Erythroblast (primary cell): ENCODE data around the gene SYDE2.
A peak's percentile ranks its signal among the peaks of the same experiment; 100 is the strongest.

Experiments
- DNase-seq, 2 experiments: peaks; one replicate each; lab custom pipeline; 2025; lab: John Stamatoyannopoulos, UW
- GATA1 ChIP-seq: IDR thresholded peaks from 2 replicates; pipeline ENCODE4 v1.6.1; 2011; ENCODE audit warnings: low read depth, mild to moderate bottlenecking, control low read depth, low read length, moderate library complexity
- POLR2A ChIP-seq: IDR thresholded peaks from 2 replicates; pipeline ENCODE4 v1.6.1; 2011; ENCODE audit warnings: mild to moderate bottlenecking, low read length

Gene SYDE2

DNA sequence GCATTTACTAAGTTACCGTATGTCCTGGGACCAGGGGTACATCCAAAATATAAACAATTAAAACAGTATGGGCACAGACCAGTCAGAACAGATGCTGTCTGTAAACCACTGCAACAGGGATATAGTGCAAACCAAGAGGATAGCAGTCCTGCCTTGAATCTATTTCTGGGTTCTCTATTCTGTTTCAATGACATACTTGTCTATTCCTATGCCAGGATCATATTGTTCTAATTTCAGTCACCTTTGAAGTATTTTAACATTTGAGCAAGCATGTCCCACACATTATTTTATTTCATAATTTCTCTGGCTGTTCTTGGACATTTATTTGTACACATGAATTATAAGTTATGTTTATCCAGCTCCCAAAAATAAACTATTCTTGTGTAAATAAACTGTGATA is 28.2 kb upstream of the SYDE2 start:
- DNase-seq, result no peak
- TF ChIP-seq POLR2A, result no peak
- TF ChIP-seq GATA1, result no peak

DNA sequence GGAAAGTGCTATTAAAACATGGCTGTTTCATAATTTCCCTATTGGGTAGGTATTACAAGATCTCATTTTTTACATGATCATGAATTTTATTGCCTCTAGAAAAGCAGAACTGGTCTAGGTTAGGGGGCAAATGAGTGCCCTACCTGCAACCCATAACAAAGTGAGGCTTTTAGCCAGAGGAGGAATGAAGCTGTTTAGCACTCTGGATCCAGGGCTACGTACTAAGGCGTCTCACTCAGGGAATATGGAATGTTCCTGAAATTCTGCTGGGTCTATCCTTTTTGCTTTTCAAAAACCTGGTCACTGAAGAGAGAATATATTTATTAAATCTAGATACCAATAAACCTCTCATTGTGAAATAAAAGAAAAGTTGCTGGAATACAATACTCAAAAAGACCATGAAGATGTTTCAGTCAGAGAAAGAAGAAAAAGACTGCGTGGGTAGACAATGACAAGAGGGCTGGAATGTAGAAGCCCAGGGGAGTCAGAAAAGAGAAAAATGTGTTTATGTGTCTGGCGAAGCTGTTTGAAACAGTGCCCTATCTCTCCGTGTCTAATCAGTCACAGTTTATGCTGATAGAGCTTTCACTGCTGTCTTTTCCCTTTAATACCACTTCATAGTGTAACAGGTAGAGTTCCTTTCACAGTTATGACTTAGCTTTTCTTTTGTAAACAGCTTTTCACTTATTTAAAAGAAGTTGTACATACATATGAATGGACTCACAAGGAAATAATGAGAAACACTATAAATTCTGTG is 25.0 kb upstream of the SYDE2 start:
- no peak for TF ChIP-seq POLR2A
- no peak for TF ChIP-seq GATA1
- peak; percentile 7 to 44 for DNase-seq

DNA sequence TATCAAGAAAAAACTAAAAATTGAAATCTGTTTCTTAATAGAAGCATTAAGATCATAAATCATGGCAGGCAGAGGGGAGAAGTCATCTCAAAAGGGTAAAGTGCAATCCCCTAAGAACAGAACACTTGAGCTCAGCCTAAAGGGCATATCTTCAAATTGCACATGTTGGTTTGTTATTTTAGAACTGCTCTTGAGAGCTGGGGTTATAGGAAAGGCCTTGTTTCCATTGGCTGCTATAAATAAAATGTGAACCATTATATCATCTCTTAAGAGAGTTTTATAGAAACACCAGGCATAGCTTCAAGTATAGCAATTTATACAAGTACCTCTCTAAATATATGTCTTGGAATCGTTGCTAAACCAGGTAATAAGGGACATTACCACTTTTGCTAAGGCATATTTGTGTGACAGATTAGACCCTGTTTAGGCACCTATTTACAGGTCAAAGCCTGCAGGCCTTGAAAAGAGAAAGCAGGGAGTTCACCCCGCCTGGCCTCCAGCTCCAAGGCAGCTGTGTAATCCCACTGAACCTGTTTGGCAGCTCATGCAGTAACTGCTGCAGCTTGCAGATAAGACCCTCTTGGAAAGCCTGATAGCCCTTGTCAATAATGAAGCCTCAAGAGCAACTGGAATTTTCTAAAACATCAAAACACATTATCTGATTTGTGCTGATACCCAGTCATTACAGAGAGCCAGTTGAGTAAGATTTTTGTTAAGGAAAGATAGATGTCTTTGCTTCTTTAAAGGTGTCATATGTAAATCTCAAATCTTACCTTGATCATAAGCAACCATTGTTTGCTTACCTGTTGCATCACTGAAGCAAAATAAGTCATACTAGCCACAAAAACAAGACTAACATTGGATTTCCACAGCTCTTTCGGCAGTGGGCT is 24.2 kb upstream of the SYDE2 start:
- peak; percentile 93 to 97 for DNase-seq

DNA sequence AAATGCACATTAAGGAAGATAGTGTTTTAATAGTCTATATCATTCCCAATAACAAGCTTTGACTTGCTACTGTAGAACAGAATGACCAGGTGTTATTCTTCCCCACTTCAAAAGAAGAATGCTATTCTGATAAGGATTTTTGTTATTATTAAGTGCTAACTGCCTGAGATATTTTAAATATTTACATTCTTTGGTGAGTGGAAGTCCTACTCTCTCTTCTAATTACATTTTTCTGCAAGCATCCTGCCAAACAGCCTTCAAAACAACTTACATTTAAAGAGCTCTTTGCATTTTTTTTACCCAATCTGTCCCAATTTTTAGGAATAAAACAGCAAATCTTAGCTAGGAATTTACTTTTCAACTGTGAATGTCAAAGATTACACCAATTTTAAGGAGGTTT is 23.5 kb upstream of the SYDE2 start:
- TF ChIP-seq POLR2A (no peak), GATA1 (no peak)

More for the DNA sequence above, 24.2 kb upstream of the SYDE2 start:
- no peak for TF ChIP-seq POLR2A
- TF ChIP-seq GATA1, result peak; percentile 87

DNA sequence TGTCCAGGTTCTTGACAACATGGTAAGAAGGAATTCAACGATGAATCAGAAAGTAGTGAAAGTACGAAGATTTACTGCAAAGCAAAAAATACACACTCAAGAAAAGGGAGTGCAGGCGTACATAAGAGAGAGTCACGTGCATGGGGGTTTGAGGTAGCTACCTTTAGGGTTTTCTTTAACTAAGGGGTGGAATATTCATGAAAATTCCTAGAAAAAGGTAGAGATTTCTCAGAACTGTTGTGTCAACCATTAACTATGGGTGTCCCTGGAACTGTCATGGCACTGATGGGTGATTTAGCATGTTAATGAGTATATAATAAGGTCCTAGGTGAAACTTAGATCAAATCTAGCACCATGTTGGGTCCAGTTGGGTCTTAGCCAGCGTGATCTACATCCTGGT is 22.5 kb upstream of the SYDE2 start:
- TF ChIP-seq POLR2A, result no peak
- peak in 1 of 2 experiments; percentile 13 for DNase-seq

More for the DNA sequence above, 23.5 kb upstream of the SYDE2 start:
- DNase-seq, result peak in 1 of 2 experiments; percentile 31

DNA sequence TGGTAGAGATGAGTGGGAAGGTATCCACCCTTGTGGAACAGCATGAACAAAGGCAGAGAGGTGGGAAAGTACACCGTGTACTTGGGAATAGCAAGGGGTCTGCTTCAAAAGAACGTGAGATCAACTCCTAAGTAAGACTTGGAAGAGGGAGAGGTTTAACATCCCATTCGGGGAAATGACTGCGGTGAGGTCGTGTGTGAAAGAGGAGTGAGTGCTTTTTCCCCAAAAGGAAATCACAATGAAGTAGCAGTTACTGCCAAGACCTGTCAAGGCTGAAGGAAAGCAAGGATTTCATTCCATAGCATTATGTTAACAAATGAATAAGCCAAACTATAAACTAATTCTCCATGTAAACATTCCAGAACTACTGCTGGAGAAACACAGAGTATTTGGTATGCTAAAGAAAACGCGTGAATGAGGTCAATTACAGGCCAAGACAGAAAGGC is 20.0 kb upstream of the SYDE2 start:
- no peak for DNase-seq
- TF ChIP-seq POLR2A (no peak), GATA1 (no peak)

DNA sequence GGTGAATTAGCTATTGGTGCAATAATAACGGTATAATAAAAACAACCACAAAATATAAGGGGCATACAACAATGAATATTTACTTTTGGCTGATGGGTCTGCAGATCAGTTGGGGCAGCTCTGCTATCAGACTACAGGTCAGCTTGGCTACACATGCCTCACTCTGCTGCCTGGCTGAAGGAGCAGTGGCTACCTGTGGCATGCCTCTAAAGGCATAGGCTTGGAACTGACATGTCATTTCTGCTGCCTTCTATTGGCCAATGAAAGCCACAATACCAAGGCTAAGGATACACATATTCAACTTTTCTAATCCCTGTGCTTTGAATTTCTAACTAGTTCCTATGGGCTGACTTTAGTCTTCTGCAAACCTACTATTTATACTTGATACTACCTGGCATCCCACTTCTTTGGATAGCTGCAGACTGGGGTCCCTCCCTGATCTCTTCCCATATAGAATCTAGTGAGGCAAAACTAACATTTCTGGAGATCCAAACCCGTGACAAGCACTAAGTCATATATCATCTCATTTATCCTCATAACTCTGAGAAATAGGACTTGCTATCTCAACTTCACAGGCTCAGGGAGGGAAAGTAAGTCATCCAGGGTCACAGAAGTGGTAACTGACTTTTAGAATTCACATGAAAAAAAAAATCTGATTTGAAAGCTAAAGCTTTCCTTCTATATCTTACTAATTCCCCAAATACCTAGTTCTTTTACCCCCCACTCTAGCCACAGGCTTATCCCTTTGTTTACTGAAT is 19.2 kb upstream of the SYDE2 start:
- DNase-seq, result peak; percentile 50 to 55
- no peak for TF ChIP-seq POLR2A
- no peak for TF ChIP-seq GATA1

DNA sequence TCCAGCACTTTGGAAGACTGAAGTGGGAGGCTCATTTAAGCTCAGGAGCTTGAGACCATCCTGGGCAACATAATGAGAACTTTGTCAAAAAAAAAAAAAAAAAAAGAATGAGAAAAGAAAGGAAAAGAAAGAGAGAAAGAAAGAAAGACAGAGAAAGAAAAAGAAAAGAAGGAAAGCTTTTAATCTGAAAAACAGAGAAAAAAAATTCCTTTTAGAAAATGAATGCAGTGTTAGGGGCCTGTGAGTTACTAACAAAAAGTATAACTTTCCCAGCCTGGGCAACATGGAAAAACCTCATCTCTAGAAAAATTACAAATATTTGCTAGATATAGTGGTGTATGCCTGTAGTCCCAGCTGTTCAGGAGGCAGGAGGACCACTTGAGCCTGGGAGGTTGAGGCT is 15.9 kb upstream of the SYDE2 start:
- DNase-seq, result no peak
- TF ChIP-seq POLR2A (no peak), GATA1 (no peak)

DNA sequence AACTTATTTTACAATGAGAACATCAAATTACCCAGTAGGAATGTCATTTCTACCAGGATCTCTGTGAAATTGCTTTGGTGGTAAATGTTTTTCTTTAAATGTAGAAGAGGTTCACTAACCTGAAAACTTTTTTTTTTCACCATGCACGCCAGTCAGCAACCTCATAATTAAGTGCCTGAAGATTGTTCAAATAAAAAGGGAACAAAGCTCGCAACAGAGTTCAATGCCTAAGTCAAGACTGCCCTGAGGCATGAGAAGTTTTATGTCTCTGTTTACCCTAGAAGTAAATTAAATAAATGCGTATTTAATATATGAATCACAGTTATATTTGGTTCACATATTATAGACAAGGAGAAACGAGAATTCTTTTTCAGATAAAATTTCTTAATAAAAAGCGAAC is 13.8 kb upstream of the SYDE2 start:
- TF ChIP-seq GATA1, result no peak
- TF ChIP-seq POLR2A, result no peak

DNA sequence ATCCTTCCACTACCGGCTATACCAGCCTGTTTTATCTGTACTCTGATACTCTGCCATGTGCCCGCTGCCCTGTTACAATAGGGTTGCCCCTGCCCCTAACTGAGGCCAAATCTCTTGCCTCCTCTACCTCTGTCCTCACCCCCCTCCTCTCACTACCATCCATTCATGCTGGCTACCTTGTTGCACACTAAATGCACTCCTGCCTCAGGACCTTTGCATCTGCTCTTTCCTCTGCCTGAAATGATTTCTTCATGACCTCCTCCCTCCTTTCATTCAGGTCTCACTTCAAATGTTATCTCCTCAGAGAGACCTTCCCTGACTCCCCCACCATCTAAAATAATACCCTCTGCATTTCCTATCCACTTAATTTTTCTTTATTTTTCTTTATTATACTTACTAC is 7.7 kb upstream of the SYDE2 start:
- no peak for TF ChIP-seq GATA1
- no peak for TF ChIP-seq POLR2A
- no peak for DNase-seq

More for the DNA sequence above, 13.8 kb upstream of the SYDE2 start:
- DNase-seq, result no peak

DNA sequence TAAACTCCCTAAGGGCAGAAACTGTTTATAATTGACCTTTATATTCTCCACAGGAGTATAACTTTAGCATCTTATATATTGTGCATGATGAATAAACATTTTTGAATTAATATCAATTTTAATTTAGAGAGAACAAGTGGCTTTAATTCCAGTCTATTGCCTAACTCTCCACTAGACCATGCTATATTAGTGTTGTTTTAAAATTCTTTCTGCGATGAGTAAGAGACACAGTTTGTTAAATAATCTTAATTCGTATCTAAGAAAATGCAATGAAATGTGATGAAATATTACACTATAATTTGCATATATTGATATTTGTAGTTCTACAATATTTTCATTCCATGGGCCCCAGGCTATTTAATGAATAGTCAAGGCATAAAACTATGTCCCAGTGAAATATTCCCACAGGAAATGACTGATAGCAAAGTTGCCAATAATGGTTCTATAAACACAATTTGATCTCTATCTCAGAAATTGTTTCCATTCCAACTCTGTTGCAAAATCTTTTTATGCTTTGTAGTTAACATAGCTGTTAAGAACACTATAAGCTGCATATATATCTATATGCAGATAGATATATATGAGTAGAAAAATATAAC is 2.9 kb upstream of the SYDE2 start:
- no peak for DNase-seq
- no peak for TF ChIP-seq GATA1

DNA sequence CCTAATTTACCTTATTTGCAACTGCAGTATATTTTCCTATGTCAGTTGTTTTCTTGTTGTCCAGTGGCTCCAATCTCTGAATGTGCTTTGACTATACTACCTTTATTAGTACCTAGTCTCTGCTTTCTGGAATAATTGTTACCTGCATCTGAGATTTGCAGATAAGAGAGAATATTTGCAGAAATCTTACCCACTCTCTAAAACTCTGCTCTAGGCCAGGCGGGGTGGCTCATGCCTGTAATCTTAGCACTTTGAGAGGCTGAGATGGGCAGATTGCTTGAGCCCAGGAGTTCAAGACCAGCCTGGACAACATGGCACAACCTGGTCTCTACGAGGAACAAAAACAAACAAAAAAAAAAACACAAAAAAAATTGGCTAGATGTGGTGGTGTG is 2.0 kb upstream of the SYDE2 start:
- DNase-seq, result no peak
- TF ChIP-seq POLR2A (no peak), GATA1 (no peak)

DNA sequence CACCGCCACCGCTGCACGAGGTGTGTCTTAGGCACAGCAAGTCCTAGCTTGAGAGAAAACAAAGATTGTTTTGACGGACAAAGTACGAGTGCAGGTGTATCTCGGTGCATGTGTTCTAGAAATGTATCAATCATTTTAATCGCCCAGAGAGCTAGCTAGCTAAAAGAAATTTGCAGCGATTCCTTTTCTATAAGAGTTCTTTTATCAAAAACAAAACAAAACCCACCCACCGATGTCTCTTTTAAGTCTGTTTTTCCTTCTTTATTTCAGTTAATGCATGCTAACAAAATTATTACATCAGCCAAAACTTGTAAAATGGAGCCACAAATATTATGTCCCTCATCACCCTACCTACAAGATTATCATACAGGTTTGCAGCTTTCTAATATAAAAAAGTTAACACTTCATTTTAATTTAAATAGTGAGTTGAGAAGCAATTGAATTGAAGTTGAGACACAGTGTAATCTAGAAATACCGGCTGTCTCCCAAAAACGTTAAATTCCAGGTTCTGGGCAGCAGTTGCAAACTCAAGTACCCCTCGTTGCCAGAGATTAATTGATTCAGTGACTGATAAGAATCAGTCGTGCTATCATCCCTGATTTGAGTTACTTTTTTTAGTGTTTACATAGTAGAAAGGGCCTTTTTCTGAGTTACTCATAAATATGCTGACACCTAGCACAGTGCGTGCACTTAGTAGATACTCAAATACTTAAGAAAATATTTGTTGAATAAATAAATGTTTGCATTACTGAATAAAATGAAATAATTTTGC is 1.5 kb upstream of the SYDE2 start:
- peak in 1 of 2 experiments; percentile 33 for DNase-seq
- no peak for TF ChIP-seq GATA1
- no peak for TF ChIP-seq POLR2A
